GM19324 (cell line): Measurements from ENCODE around the gene FTSJ1.
"Not testable (repeated sequence)": the region's sequence is repeated elsewhere in the genome, so short reads cannot be mapped to it uniquely, and the experiment has no call there.

Experiments used
- ATAC-seq: cut with Tn5 transposase; IDR thresholded peaks from one replicate; pipeline ENCODE4 v1.9.1; 2021; ENCODE audit warnings: mild to moderate bottlenecking, moderate library complexity; ENCODE audit not compliant: unreplicated experiment, low FRiP score

Gene FTSJ1

DNA sequence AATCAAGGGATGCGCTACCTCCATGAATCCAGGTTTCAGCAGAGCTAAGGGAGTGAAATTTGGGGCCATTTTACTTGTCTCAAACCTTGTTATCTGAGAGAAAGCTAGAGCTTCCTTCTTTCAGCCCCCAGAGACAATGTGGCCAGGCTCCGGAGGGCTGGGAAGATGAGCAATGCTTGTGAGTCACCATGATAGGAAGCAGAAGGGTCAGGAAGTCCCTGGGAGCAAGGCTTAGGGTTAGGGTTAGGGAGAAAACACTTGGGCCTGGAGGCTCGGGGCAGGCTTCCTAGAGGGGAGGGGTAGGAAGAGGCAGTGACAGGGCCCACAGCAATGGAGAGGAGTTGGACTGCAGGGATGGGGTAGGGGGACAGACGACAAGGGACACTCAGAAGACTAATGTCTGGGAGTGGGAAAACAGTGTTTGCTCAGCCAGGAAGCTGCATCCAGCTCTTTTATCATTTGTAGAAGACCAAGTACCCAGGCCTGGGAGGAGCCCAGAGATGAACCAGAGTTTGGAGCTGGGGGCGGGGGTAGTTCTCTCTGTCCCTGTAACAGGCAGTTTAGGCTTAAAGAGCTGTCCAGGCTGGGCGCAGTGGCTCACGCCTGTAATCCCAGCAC is 16.4 kb downstream of the FTSJ1 start:
- no peak for ATAC-seq

DNA sequence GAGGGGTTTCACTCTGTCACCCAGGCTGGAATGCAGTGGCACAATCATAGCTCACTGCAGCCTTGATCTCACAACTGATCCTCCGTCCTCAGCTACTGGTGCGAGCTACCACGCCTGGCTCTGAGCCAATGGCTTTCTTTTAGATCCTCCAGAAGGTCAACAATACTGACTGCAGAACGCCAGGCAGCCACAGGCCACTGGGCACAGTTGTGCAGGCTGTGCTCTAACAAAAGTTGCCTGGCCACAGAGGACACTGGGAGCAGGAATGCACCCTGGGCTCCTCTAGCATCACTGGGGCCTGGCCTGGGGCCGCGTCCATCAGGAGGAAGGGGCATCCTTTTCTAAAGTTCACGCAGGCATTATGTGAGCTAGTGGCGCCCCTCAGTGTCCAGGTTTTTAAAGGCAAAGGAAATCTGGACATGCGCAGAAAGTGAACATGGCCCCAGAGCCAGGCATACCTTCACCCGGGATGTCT is 17.9 kb downstream of the FTSJ1 start:
- ATAC-seq = no peak

DNA sequence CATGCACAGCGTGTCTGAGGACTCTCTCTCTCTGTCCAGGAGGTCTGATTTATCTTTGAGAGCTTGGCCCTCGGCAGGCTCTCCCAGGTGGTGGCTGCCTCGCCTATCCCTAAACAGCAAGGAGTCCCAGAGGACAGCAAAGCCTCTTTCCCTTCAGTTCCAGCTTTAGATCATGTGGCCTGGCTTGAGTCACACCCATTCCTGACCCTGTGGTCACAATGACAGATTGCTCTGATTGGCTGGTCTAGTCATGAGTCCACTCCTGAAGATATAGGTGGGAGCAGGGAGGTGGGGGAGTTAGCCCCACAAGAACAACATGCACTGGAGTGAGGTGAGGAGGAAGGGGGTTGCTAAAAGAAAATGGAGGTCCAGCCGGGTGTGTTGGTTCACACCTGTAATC is 20.7 kb downstream of the FTSJ1 start:
- ATAC-seq = no peak

DNA sequence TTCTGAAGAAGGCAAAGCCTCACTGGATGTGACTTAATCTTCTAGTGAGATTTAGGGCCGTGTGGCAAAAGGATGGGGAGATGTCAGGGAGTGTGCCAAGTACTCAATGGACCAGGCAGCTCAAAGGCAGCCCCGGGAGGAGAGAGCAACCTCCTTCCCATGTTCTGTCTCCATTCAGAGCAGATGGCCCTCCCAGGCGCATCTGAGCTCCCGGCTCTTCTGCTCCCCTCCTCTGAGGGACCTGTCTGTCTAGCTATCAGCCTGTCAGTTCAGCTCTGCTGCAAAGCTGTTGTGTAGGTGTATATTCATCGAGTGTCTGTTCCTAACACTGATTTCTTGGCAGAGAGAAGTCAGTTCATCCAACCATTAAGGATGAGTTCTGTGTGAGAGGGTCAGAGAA is 21.9 kb downstream of the FTSJ1 start:
- ATAC-seq = no peak

DNA sequence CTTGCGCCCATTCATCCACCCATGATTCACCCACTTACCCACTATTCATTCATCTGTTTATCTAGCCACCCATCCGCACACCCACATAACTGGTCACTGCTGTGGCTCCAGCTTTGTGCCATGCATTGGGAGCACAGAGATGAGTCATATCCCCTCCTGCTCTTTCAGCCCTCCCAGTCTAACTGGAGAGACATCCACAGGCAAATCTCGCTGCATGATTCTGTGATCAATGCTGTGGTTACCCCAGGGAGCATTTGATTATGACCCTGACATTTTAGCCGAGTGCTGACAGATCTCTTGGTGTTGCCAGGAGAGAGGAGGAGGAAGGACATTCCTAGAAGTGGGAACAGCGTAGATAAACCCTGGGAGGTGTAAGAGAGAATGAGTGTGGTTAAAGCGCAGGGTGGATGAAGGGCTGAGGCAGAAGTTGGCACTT is 22.4 kb downstream of the FTSJ1 start:
- ATAC-seq = no peak

DNA sequence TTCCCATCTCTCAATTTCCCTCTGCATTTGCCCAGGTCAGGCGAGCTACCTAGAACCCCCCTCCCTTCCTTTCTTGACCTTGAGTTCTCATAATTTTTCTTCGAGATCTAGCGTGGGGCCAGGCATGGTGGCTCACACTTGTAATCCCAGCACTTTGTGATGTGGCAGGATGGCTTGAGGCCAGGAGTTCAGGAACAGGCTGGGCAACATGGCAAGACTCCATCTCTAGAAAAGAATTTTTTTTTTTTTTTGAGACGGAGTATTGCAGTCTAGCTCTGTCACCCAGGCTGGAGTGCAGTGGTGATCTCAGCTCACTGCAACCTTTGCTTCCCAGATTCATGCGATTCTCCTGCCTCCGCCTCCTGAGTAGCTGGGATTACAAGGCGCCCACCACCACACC is 28.3 kb downstream of the FTSJ1 start:
- ATAC-seq = no peak

DNA sequence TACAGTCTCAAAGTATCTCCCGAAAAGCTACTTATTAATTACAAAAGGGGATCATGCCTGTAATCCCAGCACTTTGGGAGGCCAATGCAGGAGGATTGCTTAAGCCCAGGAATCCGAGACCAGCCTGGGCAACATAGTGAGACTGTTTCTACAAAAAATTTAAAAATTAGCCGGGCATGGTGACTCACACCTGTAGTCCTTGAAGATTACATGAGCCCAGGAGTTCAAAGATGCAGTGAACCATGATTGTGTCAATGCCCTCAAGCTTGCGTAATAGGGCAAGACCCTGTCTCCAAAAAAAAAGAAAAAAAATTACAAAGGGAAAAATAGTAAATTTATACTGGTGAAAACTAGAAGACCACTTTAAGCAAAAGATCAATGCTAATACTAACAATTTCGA is 29.5 kb downstream of the FTSJ1 start:
- no peak for ATAC-seq

DNA sequence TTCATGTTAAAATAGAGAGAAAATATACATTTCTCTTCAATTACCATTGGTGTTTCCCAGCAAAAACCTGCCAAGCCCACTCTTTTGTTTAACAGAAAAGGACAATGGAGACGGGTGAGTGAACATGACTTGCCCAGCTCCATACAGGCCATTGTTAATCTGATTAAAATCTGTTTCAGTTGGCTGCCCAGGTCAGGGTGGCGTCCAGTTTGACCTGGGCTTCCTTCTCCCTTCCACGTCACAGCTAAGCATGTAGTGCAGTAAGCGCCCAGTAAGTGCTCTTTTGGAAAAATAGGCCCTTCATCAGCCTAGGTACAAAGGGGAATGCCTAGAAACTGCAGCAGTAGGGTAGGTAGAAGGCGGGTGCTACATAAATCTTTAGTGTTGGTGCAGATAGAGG is 31.2 kb downstream of the FTSJ1 start:
- ATAC-seq = no peak

DNA sequence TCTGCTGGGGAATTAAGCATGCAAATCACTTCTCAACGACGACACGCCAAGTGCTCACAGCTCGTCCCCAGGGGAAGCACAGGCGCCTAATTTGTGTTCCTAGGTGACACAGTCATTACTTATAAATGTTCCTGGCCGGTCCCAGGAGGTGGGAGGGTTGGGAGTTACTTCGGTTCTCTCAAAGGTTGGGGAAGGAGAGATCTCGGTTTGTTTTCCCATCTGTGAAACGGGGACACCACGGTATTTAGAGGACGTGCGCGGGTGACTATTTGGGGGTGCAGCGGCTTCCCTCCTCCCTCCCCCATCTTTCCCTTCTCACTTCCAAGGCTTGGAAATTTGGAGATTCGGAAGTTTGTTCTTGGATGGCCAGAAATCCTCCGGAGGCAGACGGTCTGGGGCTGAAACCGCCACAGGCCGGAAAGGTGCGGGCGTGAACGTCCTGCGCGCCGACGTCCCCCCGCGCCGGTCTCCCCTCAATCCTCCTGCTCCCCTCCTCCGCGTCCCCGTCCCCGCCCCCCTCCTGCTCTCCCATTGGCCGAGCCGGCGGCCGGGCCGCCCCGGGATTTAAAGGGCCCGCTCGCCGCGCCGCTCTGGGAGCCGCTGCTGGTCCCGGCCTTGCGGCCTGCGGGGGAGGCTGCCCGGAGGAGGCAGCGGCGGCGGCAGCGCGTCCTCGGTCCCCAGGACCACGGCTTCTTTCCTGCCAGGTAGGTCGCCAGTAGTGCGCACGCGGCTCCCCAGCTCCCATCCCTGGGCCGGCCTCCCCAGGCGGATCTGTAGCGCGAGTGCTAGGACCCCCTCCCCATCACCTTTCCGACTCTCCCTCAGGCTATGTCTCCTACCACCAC is 32.6 kb downstream of the FTSJ1 start, which contains the start of gene PORCN:
Gene PORCN (plus strand): TSS at position 593 of the 845 bp plus-strand sequence. CDS start 829 bp downstream, outside the sequence.
- peak; percentile 66 for ATAC-seq

DNA sequence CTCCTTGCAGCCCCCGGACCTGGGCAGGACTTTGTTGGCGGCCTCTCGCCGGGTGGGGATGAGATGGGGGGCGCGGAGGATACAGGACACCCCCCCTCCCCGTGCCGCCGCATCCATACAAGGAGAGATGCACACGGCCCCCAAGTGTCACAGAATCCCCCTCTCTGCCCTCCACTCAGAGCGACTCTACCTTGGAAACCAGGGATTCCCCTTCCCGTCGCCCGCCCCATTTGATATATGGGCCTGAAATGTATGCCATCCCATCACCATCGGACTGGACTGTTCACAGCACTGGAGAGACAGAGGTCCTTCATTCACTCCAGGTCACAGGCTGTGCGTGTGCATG is 33.2 kb downstream of the FTSJ1 start:
- ATAC-seq = no peak

DNA sequence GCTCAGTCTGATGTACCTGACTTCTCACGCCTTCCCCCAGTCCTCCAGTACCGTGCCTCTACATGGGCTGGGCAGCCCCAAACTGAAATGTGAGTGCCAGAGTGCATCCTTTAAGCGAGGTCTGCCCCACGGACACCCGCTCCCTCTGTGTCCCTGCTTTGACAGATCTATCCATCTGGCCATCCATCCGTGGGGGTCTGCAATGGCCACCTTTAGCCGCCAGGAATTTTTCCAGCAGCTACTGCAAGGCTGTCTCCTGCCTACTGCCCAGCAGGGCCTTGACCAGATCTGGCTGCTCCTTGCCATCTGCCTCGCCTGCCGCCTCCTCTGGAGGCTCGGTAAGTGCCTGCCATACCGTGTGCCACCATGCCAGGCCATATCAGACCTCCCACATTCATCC is 33.6 kb downstream of the FTSJ1 start:
- no peak for ATAC-seq

DNA sequence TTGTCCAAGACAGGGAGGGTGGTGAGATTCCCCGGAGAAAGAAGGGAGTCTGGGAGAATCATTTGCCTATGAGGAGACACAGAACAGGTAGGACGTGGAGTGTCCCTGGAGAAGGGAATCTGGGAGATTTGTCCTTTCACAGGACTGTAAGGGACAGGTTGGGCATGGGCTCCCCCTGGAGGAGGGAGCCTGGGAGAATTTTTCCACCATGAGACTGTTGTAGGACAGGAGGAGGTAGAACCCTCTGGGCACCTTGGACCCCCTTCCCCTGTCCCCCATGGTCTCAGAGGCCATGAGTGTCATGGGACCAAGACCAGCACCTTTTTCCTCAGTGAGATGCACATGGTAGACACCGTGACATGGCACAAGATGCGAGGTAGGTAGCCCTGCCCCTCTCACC is 35.6 kb downstream of the FTSJ1 start:
- ATAC-seq = no peak

DNA sequence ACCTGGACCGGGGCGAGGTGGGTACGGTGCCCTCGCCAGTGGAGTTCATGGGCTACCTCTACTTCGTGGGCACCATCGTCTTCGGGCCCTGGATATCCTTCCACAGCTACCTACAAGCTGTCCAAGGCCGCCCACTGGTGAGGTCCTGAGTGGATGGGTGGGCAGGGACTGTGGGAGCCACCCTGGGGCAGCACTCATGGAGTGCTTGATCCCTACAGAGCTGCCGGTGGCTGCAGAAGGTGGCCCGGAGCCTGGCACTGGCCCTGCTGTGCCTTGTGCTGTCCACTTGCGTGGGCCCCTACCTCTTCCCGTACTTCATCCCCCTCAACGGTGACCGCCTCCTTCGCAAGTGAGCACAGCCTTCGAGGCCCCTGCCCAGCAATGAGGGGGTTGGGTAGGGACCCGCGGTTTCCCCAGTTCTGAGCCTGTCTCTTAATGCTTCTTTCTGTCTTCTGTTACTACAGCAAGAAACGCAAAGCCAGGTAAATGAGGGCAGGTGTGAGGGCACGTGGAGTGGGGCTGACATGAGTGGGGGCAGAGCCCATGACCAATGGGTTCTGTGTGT is 36.5 kb downstream of the FTSJ1 start:
- ATAC-seq = no peak

DNA sequence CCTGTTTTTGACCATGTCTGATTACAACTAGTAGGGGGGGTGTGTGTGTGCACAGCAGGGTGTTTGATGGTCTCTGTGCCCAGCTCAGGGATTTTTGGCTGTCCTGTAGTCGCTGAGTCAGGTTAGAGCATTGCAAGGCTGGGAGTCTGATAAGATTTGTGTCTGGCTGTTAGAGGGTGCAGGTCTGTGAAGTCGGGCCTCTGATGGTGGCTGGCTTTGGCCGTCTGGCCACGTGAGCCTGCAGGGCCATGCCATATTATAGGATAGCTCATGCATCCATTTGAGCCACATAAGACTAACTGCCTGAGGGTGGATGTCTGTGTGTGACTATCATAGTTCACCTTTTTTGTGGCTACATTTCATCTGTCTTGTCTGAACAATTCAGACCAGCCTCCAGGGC is 37.7 kb downstream of the FTSJ1 start:
- ATAC-seq = no peak

DNA sequence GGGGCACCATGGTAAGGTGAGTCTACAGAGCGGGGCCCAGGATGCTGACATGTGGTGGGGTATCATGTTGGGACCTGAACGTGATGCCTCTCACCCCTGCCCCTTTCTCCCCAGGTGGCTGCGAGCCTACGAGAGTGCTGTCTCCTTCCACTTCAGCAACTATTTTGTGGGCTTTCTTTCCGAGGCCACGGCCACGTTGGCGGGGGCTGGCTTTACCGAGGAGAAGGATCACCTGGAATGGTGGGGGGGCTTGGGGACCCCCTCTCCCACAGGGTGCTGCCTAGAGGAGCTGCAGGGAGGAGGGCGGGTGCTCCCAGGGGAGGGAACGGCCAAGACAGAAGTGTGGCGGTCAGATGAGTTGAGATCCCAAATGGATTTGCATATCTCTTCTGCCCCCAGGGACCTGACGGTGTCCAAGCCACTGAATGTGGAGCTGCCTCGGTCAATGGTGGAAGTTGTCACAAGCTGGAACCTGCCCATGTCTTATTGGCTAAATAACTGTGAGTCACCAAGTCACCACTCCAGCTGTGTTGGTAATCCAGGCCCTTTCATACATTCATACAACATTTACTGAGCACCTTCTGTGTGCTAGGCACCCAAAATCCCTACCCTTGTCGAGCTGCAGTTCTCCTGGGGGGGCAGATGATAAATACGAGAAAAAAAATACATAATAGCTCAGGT is 38.3 kb downstream of the FTSJ1 start:
- no peak for ATAC-seq

DNA sequence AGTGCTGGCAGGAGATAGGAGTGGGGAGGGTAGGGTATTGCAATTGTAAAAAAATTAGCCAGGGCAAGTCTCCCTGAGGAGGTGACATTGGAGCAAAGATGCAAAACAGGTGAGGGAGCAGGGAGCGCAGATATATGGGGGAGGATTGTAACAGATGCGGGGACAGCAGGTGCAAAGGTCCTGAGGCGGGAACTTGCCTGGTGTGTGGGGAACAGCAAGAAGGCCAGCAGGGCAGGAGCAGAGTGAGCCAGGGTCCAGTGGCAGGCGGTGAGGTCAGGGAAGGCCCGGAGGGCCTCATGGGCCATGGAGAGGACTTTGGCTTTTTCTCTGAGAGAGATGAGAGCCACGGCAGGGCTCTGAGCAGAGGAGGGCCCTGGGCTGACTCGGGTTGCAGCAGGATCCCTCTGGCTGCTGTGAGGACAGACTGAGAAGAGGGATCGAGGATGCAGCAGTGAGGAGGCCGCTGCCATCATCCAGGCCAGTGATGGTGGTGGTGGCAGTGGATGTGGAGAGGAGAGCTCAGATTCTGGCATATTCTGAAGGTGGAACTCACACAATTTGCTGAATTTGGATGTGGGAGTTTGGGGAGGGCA is 39.0 kb downstream of the FTSJ1 start:
- ATAC-seq = no peak

DNA sequence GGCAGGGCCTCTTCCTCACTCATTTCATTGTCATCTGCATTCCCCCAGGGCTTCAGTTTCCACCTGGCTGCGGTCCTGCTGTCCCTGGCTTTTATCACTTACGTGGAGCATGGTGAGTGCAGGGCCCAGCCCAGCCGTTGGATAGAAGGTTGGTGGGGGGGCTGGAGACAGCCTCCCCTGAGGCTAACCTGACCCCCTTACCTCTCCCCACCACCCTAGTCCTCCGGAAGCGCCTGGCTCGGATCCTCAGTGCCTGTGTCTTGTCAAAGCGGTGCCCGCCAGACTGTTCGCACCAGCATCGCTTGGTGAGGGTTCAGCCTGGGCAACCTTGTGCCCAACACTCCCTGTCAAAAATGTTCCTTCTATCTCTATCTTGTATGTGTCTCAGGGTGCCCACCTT is 39.8 kb downstream of the FTSJ1 start:
- no peak for ATAC-seq

DNA sequence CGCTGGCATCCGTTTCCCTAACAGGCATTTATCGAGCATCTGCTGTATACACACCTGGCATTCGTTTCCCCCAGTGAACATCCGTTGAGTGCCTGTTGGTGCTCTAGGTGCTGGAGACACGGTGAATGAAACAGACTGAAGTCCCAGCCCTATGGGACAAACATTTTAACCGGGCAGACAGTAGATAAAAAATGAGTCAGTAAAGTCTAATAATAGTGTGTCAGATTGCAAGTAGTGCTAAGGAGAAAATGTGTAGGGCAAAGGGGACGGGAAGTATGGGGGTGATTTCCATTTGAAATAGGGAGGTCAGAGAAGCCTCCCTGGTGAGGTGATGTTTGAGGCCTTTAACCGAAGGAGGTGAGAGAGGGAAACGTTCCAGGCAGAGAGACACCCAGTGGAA is 40.3 kb downstream of the FTSJ1 start:
- no peak for ATAC-seq

DNA sequence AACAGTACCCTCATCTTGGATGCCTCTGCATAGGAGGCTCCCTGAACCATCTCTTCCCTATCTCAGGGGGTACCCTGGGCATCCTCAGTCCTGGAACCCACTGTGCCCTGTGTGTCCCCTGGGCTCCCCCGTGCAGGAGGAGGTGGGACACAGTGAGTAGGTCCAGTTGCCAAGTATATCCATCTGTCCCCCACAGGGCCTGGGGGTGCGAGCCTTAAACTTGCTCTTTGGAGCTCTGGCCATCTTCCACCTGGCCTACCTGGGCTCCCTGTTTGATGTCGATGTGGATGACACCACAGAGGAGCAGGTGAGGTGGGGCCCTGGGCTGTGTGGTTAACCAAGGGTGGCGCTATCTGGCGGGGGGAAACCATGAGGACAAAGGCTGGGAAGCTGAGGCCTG is 41.0 kb downstream of the FTSJ1 start:
- ATAC-seq = no peak

DNA sequence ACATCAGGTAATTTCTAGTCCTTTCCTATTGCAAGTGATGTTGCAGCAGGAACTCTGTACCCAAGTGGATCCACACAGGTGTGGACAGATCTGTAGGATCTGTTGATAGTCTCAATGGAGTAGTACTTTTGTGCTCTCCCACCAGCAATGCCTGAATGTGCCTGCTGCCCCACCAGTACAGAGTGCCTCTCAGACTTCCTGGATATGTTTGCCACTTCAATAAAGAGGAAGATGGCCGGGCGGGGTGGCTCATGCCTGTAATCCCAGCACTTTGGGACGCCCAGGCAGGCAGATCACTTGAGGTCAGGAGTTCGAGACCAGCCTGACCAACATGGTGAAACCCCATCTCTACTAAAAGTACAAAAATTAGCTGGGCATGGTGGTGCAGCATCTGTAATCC is 43.5 kb downstream of the FTSJ1 start:
- not testable (repeated sequence) for ATAC-seq

DNA sequence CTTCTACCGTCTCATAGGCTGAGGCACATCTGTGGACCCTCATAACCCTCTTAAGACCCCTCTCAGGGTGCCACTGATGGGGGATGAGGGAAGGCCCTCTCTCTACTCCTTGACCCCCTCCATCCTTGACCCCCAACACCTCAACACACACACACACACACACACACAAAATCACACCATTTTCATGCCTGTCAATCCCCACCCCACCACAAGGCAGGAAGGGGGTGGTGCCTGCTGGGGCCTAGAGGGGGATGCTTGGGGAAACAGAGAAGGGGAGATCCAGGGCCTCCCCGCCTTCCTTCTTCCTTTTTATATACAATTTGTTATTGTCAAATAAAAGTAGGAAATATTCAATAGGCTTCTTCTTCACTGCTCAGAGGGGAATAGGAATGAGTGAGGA is 44.5 kb downstream of the FTSJ1 start:
- ATAC-seq = no peak
